IPS-18a (cell line): Measurements from ENCODE around the gene SNX21.

Source experiments
- H3K27ac ChIP-seq: one replicate; pipeline ENCODE4 v1.5.1; 2013; ENCODE audit warnings: low read length
- H3K27me3 ChIP-seq: one replicate; pipeline ENCODE4 v1.6.1; 2013; ENCODE audit warnings: mild to moderate bottlenecking, low read length; ENCODE audit not compliant: control insufficient read depth, insufficient read depth
- H3K36me3 ChIP-seq: one replicate; pipeline ENCODE4 v1.6.1; 2013; ENCODE audit warnings: low read depth, low read length; ENCODE audit not compliant: control insufficient read depth
- H3K4me1 ChIP-seq: one replicate; pipeline ENCODE4 v1.6.1; 2013; ENCODE audit warnings: low read depth, low read length; ENCODE audit not compliant: control insufficient read depth
- H3K4me3 ChIP-seq: one replicate; pipeline ENCODE4 v1.5.1; 2013; ENCODE audit warnings: low read length
- H3K9ac ChIP-seq: one replicate; pipeline ENCODE4 v1.6.1; 2013; ENCODE audit warnings: mild to moderate bottlenecking, low read length, moderate library complexity
- H3K9me3 ChIP-seq: one replicate; pipeline ENCODE4 v1.6.1; 2013; ENCODE audit warnings: low read depth, low read length; ENCODE audit not compliant: control insufficient read depth

SNX21 gene

DNA sequence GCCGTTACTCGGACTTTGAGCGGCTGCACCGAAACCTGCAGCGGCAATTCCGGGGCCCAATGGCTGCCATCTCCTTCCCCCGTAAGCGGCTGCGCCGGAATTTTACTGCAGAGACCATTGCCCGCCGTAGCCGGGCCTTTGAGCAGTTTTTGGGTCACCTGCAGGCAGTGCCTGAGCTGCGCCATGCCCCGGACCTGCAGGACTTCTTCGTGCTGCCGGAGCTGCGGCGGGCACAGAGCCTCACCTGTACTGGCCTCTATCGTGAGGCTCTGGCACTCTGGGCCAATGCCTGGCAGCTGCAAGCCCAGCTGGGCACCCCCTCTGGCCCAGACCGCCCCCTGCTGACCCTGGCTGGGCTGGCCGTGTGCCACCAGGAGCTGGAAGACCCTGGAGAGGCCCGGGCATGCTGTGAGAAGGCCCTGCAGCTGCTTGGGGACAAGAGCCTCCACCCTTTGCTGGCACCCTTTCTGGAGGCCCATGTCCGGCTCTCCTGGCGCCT lies 7.2 kb downstream of the SNX21 start:
- H3K36me3 ChIP-seq: peaks cover 36% of the 10 kb centered on the region
- H3K9ac ChIP-seq: no peak overlapping the region
- no peaks in the 10 kb centered on the region for H3K9me3 ChIP-seq
- H3K4me3 ChIP-seq: no peak overlapping the region
- H3K27ac ChIP-seq: no peak overlapping the region
- H3K4me1 ChIP-seq: no peaks in the 10 kb centered on the region
- no peaks in the 10 kb centered on the region for H3K27me3 ChIP-seq

DNA sequence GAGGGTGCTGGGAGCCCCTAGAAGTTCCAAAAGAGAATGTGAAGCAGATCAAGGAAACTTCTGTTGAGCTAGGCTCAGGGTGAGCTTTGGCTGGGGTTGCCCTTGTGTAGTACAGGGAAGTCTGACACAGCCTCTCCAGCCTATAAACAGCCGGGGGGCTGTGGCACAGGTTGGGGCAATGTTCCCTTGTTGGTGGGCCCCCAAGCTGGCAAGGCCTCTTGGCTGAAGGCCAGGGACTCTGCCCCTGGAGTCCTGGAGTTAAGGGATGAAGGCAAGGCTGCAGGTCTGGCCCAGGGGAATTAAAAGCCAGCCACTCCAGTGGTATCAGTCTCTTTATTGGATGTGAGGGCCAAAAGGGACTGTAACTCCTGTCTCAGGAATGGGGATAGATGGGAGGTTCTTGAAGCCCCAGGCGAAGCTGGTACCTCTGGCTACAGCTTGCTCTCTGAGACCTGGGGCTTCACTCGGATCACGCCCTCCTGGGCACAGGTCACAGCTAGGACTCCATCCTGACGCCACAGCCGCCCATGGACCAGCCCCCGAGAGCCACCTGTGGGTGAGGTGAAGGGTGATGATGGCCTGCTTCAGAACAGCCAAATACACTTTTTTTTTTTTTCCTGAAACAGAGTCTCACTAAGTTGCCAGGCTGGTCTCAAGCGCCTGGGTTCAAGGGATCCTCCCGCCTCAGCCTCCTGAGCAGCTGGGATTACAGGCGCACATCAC lies 8.0 kb downstream of the SNX21 start:
- H3K9ac ChIP-seq: no peak overlapping the region
- peaks cover 38% of the 10 kb centered on the region for H3K36me3 ChIP-seq
- H3K27ac ChIP-seq: no peak overlapping the region

DNA sequence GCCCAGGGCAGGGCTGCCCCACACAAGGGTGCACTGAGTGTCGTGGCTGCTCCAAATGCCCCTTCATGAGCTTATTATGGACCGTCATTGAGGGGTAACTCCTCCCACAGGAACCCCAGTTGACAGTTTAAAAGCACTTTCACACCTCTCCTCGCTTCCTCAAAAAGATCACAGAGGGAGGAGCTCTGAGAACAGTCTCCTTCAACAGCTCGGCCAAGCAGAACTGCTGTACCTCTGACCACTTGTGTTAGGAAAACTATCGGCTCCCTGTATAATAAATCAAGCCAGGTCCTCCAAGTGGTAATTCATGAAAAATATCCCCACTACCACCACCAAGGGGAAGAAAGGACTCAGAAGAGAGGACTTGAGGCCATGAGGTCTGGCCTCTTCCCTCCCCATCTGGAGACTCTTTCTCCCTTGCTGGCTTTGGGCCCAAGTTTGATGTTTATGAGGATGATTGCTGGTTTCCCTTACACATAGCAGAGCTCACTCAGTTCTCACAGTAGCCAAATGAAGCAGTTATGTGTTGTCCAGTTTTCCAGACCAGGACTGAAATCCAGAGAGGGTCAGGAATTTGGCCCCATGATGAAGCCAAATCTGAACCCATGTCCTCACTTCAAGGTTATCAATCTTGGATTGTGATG lies 8.7 kb downstream of the SNX21 start:
- Histone ChIP-seq H3K36me3 (peaks cover 37% of the 10 kb centered on the region), H3K9me3 (no peaks in the 10 kb centered on the region), H3K4me3 (no peak overlapping the region), H3K9ac (no peak overlapping the region), H3K27ac (no peak overlapping the region), H3K4me1 (no peaks in the 10 kb centered on the region), H3K27me3 (no peaks in the 10 kb centered on the region)

More for the DNA sequence above, 8.0 kb downstream of the SNX21 start:
- Histone ChIP-seq H3K9me3 (no peaks in the 10 kb centered on the region), H3K4me1 (no peaks in the 10 kb centered on the region), H3K4me3 (no peak overlapping the region), H3K27me3 (no peaks in the 10 kb centered on the region)

DNA sequence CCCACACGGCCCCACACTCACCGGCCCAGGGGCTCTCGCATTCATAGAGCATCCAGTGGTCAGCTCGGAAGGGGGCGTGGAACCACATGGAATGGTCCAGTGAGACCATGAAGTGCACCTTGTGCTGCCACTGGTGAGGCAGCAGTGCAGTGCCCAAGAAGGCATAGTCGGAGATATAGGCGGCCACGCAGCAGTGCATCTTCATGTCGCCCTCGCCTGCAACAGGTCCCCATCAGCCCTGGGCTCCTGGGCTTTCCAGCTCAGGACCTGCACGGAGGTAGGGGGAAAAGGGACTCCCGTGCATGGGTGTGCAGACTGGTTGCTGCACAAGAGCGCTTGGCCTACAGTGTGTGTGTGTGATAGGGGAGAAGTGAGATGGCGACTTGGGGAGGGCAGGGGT lies 9.9 kb downstream of the SNX21 start:
- Histone ChIP-seq H3K4me1 (no peaks in the 10 kb centered on the region), H3K27me3 (no peaks in the 10 kb centered on the region), H3K9me3 (no peaks in the 10 kb centered on the region), H3K4me3 (no peak overlapping the region), H3K9ac (no peak overlapping the region), H3K36me3 (peaks cover 41% of the 10 kb centered on the region), H3K27ac (no peak overlapping the region)

DNA sequence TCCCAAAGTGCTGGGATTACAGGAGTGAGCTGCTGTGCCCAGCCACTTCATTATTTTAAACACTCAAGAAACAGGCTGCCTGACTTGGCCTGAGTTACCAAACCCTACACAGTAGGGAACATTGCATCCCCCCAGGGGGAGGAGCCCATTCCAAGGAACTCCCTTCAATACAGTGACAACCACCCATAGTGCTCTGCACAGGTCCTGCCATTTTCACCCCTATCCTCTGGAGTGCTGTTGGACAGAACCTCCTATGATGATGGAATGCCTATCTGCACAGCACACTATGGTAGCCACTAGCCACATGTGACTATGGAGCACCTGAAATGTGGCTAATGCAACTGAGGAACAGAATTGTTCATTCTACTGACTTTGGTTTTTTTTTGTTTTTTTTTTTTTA lies 11.9 kb downstream of the SNX21 start:
- Histone ChIP-seq H3K36me3 (peaks cover 41% of the 10 kb centered on the region), H3K4me1 (no peaks in the 10 kb centered on the region)

DNA sequence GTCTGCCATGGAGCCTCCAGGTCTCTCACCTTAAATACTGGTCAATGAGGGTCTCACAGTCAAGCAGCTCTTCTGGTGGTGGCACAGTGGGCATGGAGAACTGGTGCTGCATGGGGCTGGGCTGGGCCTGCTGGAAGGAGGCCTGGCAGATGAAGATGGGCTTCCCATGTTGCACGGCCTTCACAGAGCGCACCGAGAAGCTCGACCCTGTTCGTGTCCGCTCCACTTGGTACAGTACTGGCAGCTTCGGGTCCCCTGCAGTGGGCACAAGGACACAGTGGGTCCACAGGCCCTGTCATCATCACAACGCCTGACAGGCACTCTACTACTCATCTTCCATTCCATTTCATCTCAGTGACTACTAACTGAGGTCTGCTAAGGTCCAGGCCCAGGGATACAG lies 14.8 kb downstream of the SNX21 start:
- no peak overlapping the region for H3K9ac ChIP-seq
- H3K9me3 ChIP-seq: no peaks in the 10 kb centered on the region
- peaks cover 5% of the 10 kb centered on the region for H3K4me1 ChIP-seq
- H3K4me3 ChIP-seq: no peak overlapping the region
- H3K36me3 ChIP-seq: peaks cover 20% of the 10 kb centered on the region
- H3K27me3 ChIP-seq: no peaks in the 10 kb centered on the region
- H3K27ac ChIP-seq: no peak overlapping the region

More for the DNA sequence above, 11.9 kb downstream of the SNX21 start:
- Histone ChIP-seq H3K4me3 (no peak overlapping the region), H3K27me3 (no peaks in the 10 kb centered on the region), H3K27ac (no peak overlapping the region), H3K9me3 (no peaks in the 10 kb centered on the region), H3K9ac (no peak overlapping the region)

DNA sequence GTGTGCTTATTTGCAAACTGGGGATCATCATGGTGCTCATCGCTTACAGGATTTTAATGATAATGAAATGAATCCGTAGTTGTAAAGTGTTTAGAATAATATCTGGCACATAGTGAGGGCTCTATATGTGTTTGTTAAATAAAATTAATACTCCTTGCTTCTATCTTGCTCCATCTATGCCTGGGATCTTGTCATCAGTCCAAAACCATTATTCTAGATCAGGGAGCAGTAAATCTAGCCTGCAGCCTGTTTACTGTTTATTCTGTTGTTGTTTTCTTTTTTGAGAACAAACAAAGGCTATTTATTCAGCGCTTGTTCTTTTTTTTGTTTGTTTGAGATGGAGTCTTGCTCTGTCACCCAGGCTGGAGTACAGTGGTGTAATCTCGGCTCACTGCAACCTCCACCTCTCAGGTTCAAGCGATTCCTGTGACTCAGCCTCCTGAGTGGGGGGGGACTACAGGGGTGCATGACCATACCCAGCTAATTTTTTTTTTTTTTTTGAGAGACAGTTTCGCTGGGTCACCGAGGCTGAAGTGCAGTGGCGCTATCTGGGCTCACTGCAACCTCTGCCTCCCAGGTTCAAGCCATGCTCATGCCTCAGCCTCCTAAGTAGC lies 15.5 kb downstream of the SNX21 start:
- no peak overlapping the region for H3K4me3 ChIP-seq
- H3K27ac ChIP-seq: no peak overlapping the region
- peaks cover 10% of the 10 kb centered on the region for H3K4me1 ChIP-seq
- H3K9ac ChIP-seq: no peak overlapping the region
- H3K9me3 ChIP-seq: no peaks in the 10 kb centered on the region
- H3K36me3 ChIP-seq: peaks cover 14% of the 10 kb centered on the region
- H3K27me3 ChIP-seq: no peaks in the 10 kb centered on the region

DNA sequence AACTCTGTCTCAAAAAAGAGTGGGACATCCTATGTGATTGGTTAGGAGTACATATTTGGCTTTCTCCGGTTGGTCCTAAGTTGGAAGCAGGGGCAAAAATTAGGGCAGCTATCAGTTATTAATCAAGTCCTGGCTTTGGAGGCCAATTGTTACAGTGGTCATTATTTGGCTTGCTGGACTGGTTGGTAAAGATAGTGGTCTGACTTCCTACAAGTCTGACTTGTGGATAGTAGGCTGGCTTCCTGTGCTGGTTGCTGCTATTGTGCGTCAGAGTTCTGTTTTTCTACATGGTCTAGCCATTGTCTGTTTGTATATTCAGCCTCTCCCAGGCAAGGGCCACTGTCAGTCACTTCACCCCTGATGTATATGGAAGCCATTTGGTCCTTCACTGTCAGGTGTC lies 16.6 kb downstream of the SNX21 start:
- H3K4me1 ChIP-seq: peaks cover 10% of the 10 kb centered on the region

DNA sequence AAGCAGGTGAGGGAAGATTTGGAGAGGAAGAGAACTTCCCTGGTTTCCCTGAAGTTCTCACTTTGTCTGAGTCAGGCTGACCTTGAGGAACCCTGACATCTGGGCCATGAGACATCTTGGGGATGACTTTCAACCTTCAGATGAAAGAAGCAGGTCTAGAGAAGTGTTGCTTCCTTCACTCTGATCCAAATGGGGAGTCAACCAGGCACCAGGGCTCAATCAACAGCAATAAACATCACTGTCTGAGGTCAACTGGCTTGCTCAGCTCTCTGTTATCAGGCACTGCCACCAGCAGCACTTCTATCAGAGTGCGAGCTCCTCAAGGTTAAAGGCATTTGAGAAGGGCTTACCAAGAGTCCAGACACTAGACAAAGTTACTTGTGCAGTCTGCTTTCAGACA lies 17.3 kb downstream of the SNX21 start:
- Histone ChIP-seq H3K4me1 (peaks cover 10% of the 10 kb centered on the region), H3K4me3 (no peak overlapping the region), H3K9ac (no peak overlapping the region), H3K9me3 (no peaks in the 10 kb centered on the region), H3K27me3 (no peaks in the 10 kb centered on the region), H3K36me3 (peaks cover 8% of the 10 kb centered on the region), H3K27ac (no peak overlapping the region)

More for the DNA sequence above, 16.6 kb downstream of the SNX21 start:
- H3K27ac ChIP-seq: no peak overlapping the region
- H3K9me3 ChIP-seq: no peaks in the 10 kb centered on the region
- no peak overlapping the region for H3K9ac ChIP-seq
- no peak overlapping the region for H3K4me3 ChIP-seq
- H3K27me3 ChIP-seq: no peaks in the 10 kb centered on the region
- peaks cover 8% of the 10 kb centered on the region for H3K36me3 ChIP-seq

DNA sequence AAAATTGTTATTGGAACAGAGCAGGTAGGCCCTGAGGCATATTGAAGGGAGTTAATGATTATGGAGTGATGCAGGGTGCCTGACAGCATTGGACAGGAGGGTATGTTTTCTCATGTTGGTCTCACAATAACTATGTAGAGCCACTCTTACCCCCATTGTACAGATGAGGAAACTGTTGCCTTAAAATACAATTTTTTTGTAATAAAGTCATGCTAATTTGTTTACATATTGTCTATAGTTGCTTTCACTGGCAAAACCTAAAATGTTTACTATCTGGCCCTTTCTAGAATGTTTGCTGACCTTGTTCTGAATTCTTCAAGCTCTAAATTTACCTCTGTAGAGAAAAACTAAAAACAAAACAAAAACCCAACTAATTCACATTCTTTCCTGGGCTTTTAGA lies 17.9 kb downstream of the SNX21 start:
- Histone ChIP-seq H3K9ac (no peak overlapping the region), H3K4me3 (no peak overlapping the region), H3K36me3 (peaks cover 5% of the 10 kb centered on the region), H3K9me3 (no peaks in the 10 kb centered on the region), H3K27me3 (no peaks in the 10 kb centered on the region), H3K4me1 (peaks cover 10% of the 10 kb centered on the region), H3K27ac (no peak overlapping the region)

DNA sequence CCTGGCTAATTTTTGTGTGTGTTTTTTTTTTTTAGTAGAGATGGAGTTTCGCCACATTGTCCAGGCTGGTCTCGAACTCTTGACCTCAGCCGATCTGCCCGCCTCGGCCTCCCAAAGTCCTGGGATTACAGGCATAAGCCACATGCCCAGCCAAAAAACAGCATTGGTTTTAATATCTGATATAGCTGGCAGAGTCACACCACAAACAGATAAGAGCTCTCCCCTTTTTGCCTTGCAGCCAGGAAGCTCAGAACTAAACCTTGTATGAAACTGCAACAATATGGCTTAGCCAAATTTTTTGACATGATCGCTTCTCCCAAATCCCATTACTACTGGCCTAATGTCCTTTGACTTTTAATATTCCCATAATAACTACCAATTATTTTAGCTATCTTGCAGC lies 18.7 kb downstream of the SNX21 start:
- no peaks in the 10 kb centered on the region for H3K27me3 ChIP-seq
- no peak overlapping the region for H3K4me3 ChIP-seq
- no peak overlapping the region for H3K27ac ChIP-seq
- H3K9ac ChIP-seq: no peak overlapping the region
- peaks cover 5% of the 10 kb centered on the region for H3K36me3 ChIP-seq
- H3K4me1 ChIP-seq: peaks cover 10% of the 10 kb centered on the region
- H3K9me3 ChIP-seq: no peaks in the 10 kb centered on the region
